WTC11 (cell line): Measurements from ENCODE around the gene SLC25A26.
"Not testable (repeated sequence)": the region's sequence is repeated elsewhere in the genome, so short reads cannot be mapped to it uniquely, and the experiment has no call there.

Experiments used
- CREB1 ChIP-seq: sonication (generic); formaldehyde crosslinking; IDR thresholded peaks from 2 replicates; pipeline ENCODE4 v1.8.0; 2023; ENCODE audit warnings: mild to moderate bottlenecking, missing genetic modification reagents
- JUN ChIP-seq: sonication (generic); formaldehyde crosslinking; IDR thresholded peaks from 2 replicates; pipeline ENCODE4 v1.8.0; 2023; ENCODE audit warnings: mild to moderate bottlenecking, missing genetic modification reagents
- NFE2L1 ChIP-seq: sonication (generic); formaldehyde crosslinking; IDR thresholded peaks from 2 replicates; pipeline ENCODE4 v1.8.1; 2023; ENCODE audit warnings: missing genetic modification reagents
- NFYB ChIP-seq: sonication (generic); formaldehyde crosslinking; conservative IDR thresholded peaks from 2 replicates; pipeline ENCODE4 v1.8.0; 2022; ENCODE audit warnings: low read depth, missing genetic modification reagents
- RELA ChIP-seq: sonication (generic); formaldehyde crosslinking; IDR thresholded peaks from 2 replicates; pipeline ENCODE4 v1.8.1; 2022; ENCODE audit warnings: missing genetic modification reagents, mild to moderate bottlenecking, borderline replicate concordance
- SP1 ChIP-seq: sonication (generic); formaldehyde crosslinking; conservative IDR thresholded peaks from 2 replicates; pipeline ENCODE4 v1.8.1; 2022; ENCODE audit warnings: missing genetic modification reagents
- TF ChIP-seq, protein P1 (sequence below): fragments of 200-600 bp; IDR thresholded peaks from 2 replicates; pipeline ENCODE4 v1.8.0; 2022; ENCODE audit warnings: antibody characterized with exemption
- TF ChIP-seq, protein P2 (sequence below): sonication (generic); formaldehyde crosslinking; conservative IDR thresholded peaks from 2 replicates; pipeline ENCODE4 v1.8.1; 2022; ENCODE audit warnings: mild to moderate bottlenecking, missing genetic modification reagents
- TF ChIP-seq, protein P3 (sequence below): sonication (generic); formaldehyde crosslinking; IDR thresholded peaks from 2 replicates; pipeline ENCODE4 v1.8.1; 2023; ENCODE audit warnings: mild to moderate bottlenecking, moderate library complexity, missing genetic modification reagents
- TF ChIP-seq, protein P4 (sequence below): sonication (generic); formaldehyde crosslinking; IDR thresholded peaks from 2 replicates; pipeline ENCODE4 v1.8.0; 2022; ENCODE audit warnings: mild to moderate bottlenecking, missing genetic modification reagents
- TF ChIP-seq, protein P5 (sequence below): sonication (generic); formaldehyde crosslinking; IDR thresholded peaks from 2 replicates; pipeline ENCODE4 v1.8.1; 2022; ENCODE audit warnings: low read depth, mild to moderate bottlenecking, moderate library complexity, missing genetic modification reagents, borderline replicate concordance
- TF ChIP-seq, protein P6 (sequence below): sonication (generic); formaldehyde crosslinking; IDR thresholded peaks from 2 replicates; pipeline ENCODE4 v1.8.0; 2023; ENCODE audit warnings: missing genetic modification reagents
- TF ChIP-seq, protein P7 (sequence below): sonication (generic); formaldehyde crosslinking; IDR thresholded peaks from 2 replicates; pipeline ENCODE4 v1.8.1; 2023; ENCODE audit warnings: mild to moderate bottlenecking, missing genetic modification reagents
- TF ChIP-seq, protein P8 (sequence below): sonication (generic); formaldehyde crosslinking; IDR thresholded peaks from 2 replicates; pipeline ENCODE4 v1.8.0; 2022; ENCODE audit warnings: mild to moderate bottlenecking, missing genetic modification reagents

DNA sequence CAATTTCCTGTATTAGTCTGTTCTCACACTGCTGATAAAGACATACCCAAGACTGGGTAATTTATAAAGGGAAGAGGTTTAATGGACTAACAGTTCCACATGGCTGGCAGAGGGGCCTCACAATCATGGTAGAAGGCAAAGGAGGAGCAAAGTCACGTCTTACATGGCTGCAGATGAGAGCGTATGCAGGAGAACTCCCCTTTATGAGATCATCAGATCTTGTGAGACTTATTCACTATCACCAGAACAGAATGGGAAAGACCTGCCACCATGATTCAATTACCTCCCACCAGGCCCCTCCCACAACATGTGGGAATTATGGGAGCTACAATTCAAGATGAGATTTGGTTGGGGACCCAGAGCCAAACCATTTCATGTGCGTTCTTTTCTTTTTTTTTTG is 5.3 kb downstream of the SLC25A26 start:
- TF ChIP-seq, protein P1, sequence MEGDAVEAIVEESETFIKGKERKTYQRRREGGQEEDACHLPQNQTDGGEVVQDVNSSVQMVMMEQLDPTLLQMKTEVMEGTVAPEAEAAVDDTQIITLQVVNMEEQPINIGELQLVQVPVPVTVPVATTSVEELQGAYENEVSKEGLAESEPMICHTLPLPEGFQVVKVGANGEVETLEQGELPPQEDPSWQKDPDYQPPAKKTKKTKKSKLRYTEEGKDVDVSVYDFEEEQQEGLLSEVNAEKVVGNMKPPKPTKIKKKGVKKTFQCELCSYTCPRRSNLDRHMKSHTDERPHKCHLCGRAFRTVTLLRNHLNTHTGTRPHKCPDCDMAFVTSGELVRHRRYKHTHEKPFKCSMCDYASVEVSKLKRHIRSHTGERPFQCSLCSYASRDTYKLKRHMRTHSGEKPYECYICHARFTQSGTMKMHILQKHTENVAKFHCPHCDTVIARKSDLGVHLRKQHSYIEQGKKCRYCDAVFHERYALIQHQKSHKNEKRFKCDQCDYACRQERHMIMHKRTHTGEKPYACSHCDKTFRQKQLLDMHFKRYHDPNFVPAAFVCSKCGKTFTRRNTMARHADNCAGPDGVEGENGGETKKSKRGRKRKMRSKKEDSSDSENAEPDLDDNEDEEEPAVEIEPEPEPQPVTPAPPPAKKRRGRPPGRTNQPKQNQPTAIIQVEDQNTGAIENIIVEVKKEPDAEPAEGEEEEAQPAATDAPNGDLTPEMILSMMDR, result not testable (repeated sequence)
- TF ChIP-seq, protein P2, sequence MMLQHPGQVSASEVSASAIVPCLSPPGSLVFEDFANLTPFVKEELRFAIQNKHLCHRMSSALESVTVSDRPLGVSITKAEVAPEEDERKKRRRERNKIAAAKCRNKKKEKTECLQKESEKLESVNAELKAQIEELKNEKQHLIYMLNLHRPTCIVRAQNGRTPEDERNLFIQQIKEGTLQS (CRISPR knock-in tag), result not testable (repeated sequence)
- TF ChIP-seq, protein P3, sequence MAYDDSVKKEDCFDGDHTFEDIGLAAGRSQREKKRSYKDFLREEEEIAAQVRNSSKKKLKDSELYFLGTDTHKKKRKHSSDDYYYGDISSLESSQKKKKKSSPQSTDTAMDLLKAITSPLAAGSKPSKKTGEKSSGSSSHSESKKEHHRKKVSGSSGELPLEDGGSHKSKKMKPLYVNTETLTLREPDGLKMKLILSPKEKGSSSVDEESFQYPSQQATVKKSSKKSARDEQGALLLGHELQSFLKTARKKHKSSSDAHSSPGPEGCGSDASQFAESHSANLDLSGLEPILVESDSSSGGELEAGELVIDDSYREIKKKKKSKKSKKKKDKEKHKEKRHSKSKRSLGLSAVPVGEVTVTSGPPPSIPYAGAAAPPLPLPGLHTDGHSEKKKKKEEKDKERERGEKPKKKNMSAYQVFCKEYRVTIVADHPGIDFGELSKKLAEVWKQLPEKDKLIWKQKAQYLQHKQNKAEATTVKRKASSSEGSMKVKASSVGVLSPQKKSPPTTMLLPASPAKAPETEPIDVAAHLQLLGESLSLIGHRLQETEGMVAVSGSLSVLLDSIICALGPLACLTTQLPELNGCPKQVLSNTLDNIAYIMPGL (CRISPR knock-in tag), result not testable (repeated sequence)
- TF ChIP-seq CREB1; RELA (CRISPR knock-in tag); NFE2L1 (CRISPR knock-in tag); JUN (CRISPR knock-in tag); NFYB (CRISPR knock-in tag); SP1: not testable (repeated sequence)
- TF ChIP-seq, protein P4, sequence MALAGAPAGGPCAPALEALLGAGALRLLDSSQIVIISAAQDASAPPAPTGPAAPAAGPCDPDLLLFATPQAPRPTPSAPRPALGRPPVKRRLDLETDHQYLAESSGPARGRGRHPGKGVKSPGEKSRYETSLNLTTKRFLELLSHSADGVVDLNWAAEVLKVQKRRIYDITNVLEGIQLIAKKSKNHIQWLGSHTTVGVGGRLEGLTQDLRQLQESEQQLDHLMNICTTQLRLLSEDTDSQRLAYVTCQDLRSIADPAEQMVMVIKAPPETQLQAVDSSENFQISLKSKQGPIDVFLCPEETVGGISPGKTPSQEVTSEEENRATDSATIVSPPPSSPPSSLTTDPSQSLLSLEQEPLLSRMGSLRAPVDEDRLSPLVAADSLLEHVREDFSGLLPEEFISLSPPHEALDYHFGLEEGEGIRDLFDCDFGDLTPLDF (CRISPR knock-in tag), result not testable (repeated sequence)
- TF ChIP-seq, protein P5, sequence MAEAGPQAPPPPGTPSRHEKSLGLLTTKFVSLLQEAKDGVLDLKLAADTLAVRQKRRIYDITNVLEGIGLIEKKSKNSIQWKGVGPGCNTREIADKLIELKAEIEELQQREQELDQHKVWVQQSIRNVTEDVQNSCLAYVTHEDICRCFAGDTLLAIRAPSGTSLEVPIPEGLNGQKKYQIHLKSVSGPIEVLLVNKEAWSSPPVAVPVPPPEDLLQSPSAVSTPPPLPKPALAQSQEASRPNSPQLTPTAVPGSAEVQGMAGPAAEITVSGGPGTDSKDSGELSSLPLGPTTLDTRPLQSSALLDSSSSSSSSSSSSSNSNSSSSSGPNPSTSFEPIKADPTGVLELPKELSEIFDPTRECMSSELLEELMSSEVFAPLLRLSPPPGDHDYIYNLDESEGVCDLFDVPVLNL (CRISPR knock-in tag), result not testable (repeated sequence)
- TF ChIP-seq, protein P6, sequence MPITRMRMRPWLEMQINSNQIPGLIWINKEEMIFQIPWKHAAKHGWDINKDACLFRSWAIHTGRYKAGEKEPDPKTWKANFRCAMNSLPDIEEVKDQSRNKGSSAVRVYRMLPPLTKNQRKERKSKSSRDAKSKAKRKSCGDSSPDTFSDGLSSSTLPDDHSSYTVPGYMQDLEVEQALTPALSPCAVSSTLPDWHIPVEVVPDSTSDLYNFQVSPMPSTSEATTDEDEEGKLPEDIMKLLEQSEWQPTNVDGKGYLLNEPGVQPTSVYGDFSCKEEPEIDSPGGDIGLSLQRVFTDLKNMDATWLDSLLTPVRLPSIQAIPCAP (CRISPR knock-in tag), result not testable (repeated sequence)
- TF ChIP-seq, protein P7, sequence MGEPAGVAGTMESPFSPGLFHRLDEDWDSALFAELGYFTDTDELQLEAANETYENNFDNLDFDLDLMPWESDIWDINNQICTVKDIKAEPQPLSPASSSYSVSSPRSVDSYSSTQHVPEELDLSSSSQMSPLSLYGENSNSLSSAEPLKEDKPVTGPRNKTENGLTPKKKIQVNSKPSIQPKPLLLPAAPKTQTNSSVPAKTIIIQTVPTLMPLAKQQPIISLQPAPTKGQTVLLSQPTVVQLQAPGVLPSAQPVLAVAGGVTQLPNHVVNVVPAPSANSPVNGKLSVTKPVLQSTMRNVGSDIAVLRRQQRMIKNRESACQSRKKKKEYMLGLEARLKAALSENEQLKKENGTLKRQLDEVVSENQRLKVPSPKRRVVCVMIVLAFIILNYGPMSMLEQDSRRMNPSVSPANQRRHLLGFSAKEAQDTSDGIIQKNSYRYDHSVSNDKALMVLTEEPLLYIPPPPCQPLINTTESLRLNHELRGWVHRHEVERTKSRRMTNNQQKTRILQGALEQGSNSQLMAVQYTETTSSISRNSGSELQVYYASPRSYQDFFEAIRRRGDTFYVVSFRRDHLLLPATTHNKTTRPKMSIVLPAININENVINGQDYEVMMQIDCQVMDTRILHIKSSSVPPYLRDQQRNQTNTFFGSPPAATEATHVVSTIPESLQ, result not testable (repeated sequence)
- TF ChIP-seq, protein P8, sequence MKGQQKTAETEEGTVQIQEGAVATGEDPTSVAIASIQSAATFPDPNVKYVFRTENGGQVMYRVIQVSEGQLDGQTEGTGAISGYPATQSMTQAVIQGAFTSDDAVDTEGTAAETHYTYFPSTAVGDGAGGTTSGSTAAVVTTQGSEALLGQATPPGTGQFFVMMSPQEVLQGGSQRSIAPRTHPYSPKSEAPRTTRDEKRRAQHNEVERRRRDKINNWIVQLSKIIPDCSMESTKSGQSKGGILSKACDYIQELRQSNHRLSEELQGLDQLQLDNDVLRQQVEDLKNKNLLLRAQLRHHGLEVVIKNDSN (CRISPR knock-in tag), result not testable (repeated sequence)
